Osteocyte (in vitro differentiated cells): ENCODE data around the gene TMEM74B. TPM values are rescaled to one million over a fixed set of nuclear protein-coding genes. Genes with fewer than 3 reads are reported as not detected.

Experiments used
- DNase-seq: peaks from one replicate; pipeline ENCODE4 v3.0.0; 2021; ENCODE audit warnings: mixed read lengths; ENCODE audit not compliant: unreplicated experiment; ENCODE audit errors: extremely low spot score
- H3K27ac Mint-ChIP-seq: one replicate; pipeline ENCODE4 v1.8.0; 2021; ENCODE audit warnings: mild to moderate bottlenecking, mixed read lengths; ENCODE audit not compliant: unreplicated experiment
- H3K27me3 Mint-ChIP-seq: one replicate; pipeline ENCODE4 v1.8.0; 2021; ENCODE audit warnings: mixed read lengths; ENCODE audit not compliant: unreplicated experiment
- H3K36me3 Mint-ChIP-seq: one replicate; pipeline ENCODE4 v1.8.0; 2021; ENCODE audit warnings: mixed read lengths; ENCODE audit not compliant: unreplicated experiment
- H3K4me1 Mint-ChIP-seq: one replicate; pipeline ENCODE4 v1.8.0; 2021; ENCODE audit warnings: mixed read lengths; ENCODE audit not compliant: unreplicated experiment
- H3K4me3 Mint-ChIP-seq: one replicate; pipeline ENCODE4 v1.8.0; 2021; ENCODE audit warnings: mild to moderate bottlenecking, moderate library complexity, mixed read lengths; ENCODE audit not compliant: unreplicated experiment
- H3K9me3 Mint-ChIP-seq: one replicate; pipeline ENCODE4 v1.8.0; 2021; ENCODE audit warnings: mixed read lengths; ENCODE audit not compliant: unreplicated experiment
- CTCF ChIP-seq: fragments of 200-600 bp; sonication (generic); IDR thresholded peaks from 2 replicates; pipeline ENCODE4 v1.5.0; 2021; ENCODE audit warnings: antibody characterized with exemption, mild to moderate bottlenecking, moderate library complexity
- total RNA-seq: library from RNA; stranded (reverse); gene quantifications from 2 replicates; pipeline ENCODE4 v1.2.1, GENCODE V29; 2021

Gene TMEM74B
- total RNA-seq, 1 donor from 2014 or later, result not detected

GRCh38 chr20:1165941-1166340, 18.8 kb downstream of the TMEM74B start:
- Mint-ChIP-seq H3K9me3 (no peaks in the 10 kb centered on the region), H3K36me3 (peaks cover 52% of the 10 kb centered on the region), H3K4me3 (no peak overlapping the region), H3K4me1 (no peaks in the 10 kb centered on the region), H3K27ac (no peak overlapping the region), H3K27me3 (no peaks in the 10 kb centered on the region)
- DNase-seq, result peak; percentile 21
- no peak for TF ChIP-seq CTCF

GRCh38 chr20:1165521-1165920, 19.3 kb downstream of the TMEM74B start:
- no peak overlapping the region for H3K27ac Mint-ChIP-seq
- H3K27me3 Mint-ChIP-seq, result no peaks in the 10 kb centered on the region
- peaks cover 55% of the 10 kb centered on the region for H3K36me3 Mint-ChIP-seq
- H3K9me3 Mint-ChIP-seq, result no peaks in the 10 kb centered on the region
- DNase-seq, result no peak
- H3K4me3 Mint-ChIP-seq, result no peak overlapping the region
- no peaks in the 10 kb centered on the region for H3K4me1 Mint-ChIP-seq
- no peak for TF ChIP-seq CTCF

- H3K4me3 Mint-ChIP-seq, result no peak overlapping the region
- no peaks in the 10 kb centered on the region for H3K4me1 Mint-ChIP-seq
- H3K9me3 Mint-ChIP-seq, result no peaks in the 10 kb centered on the region
- DNase-seq, result peak; percentile 65
- H3K27ac Mint-ChIP-seq, result no peak overlapping the region
- H3K27me3 Mint-ChIP-seq, result no peaks in the 10 kb centered on the region
- no peak for TF ChIP-seq CTCF
- H3K36me3 Mint-ChIP-seq, result peaks cover 50% of the 10 kb centered on the region
Observed at GRCh38 chr20:1164871-1165270, 19.9 kb downstream of the TMEM74B start.

GRCh38 chr20:1163653-1164052, 21.1 kb downstream of the TMEM74B start:
- no peaks in the 10 kb centered on the region for H3K27me3 Mint-ChIP-seq
- H3K36me3 Mint-ChIP-seq, result peaks cover 46% of the 10 kb centered on the region

GRCh38 chr20:1163105-1163504, 21.7 kb downstream of the TMEM74B start:
- peak; percentile 59 for DNase-seq
- Mint-ChIP-seq H3K36me3 (peaks cover 41% of the 10 kb centered on the region), H3K27ac (no peak overlapping the region)

More at GRCh38 chr20:1163653-1164052, 21.1 kb downstream of the TMEM74B start:
- no peak for TF ChIP-seq CTCF
- no peaks in the 10 kb centered on the region for H3K9me3 Mint-ChIP-seq
- DNase-seq, result peak; percentile 17
- no peaks in the 10 kb centered on the region for H3K4me1 Mint-ChIP-seq
- no peak overlapping the region for H3K27ac Mint-ChIP-seq
- H3K4me3 Mint-ChIP-seq, result no peak overlapping the region

More at GRCh38 chr20:1163105-1163504, 21.7 kb downstream of the TMEM74B start:
- no peaks in the 10 kb centered on the region for H3K9me3 Mint-ChIP-seq
- no peak for TF ChIP-seq CTCF
- no peaks in the 10 kb centered on the region for H3K4me1 Mint-ChIP-seq
- no peak overlapping the region for H3K4me3 Mint-ChIP-seq
- H3K27me3 Mint-ChIP-seq, result no peaks in the 10 kb centered on the region
